IMR-90 (cell line): ENCODE results near the gene ZEB2. TPM values are rescaled to one million over a fixed set of nuclear protein-coding genes. Genes with fewer than 3 reads are reported as not detected.

Experiments
- ATAC-seq: fragments of 200-7000 bp; cut with Tn5 transposase; 2 replicates; pipeline ENCODE4 v1.9.1; 2020; ENCODE audit warnings: low read depth, mild to moderate bottlenecking, moderate library complexity
- BruUV-seq: library from RNA; stranded (reverse); fragments of 400-500 nt; replicated peaks from 2 replicates; lab custom pipeline; 2021; lab: Mats Ljungman, UMichigan
- CTCF ChIA-PET: fragments of 300-600 bp; formaldehyde crosslinking; extraction: SDS; loops from one replicate; lab custom pipeline; 2021; ENCODE audit warnings: antibody characterized with exemption; lab: Yijun Ruan, JAX
- POLR2A ChIA-PET: fragments of 300-600 bp; sonication (Branson Sonifier 250); formaldehyde crosslinking; loops from one replicate; lab custom pipeline; 2022; ENCODE audit warnings: antibody characterized with exemption; ENCODE audit not compliant: unreplicated experiment; lab: Charles Lee
- DNase-seq: peaks from one replicate; pipeline ENCODE4 v3.0.0; 2013
- H2AFZ ChIP-seq: replicated peaks from 2 replicates; pipeline ENCODE3; 2013; ENCODE audit warnings: low read length, mild to moderate bottlenecking; ENCODE audit not compliant: poor library complexity
- H2AK5ac ChIP-seq: 2 replicates; pipeline ENCODE4 v1.6.1; 2013; ENCODE audit warnings: low read depth, low read length, inconsistent platforms
- H2AK9ac ChIP-seq: replicated peaks from 2 replicates; pipeline ENCODE3; 2013; ENCODE audit warnings: mild to moderate bottlenecking, low read depth, low read length, moderate library complexity; ENCODE audit not compliant: poor library complexity
- H2BK120ac ChIP-seq: 2 replicates; pipeline ENCODE4 v1.6.1; 2013; ENCODE audit warnings: low read depth, low read length, inconsistent platforms
- H2BK15ac ChIP-seq: 3 replicates; pipeline ENCODE4 v1.6.1; 2013; ENCODE audit warnings: low read depth, low read length, inconsistent platforms
- H2BK20ac ChIP-seq: 2 replicates; pipeline ENCODE4 v1.6.1; 2013; ENCODE audit warnings: low read depth, mild to moderate bottlenecking, inconsistent platforms, low read length, moderate library complexity
- H2BK5ac ChIP-seq: 2 replicates; pipeline ENCODE4 v1.6.1; 2013; ENCODE audit warnings: mild to moderate bottlenecking, low read depth, low read length, inconsistent platforms; ENCODE audit not compliant: poor library complexity, severe bottlenecking
- H3K14ac ChIP-seq: replicated peaks from 2 replicates; pipeline ENCODE4 v1.6.1; 2013; ENCODE audit warnings: low read depth, low read length, inconsistent platforms
- H3K18ac ChIP-seq: 2 replicates; pipeline ENCODE4 v1.6.1; 2013; ENCODE audit warnings: low read depth, low read length, control low read depth
- H3K23ac ChIP-seq: 2 replicates; pipeline ENCODE4 v1.6.1; 2013; ENCODE audit warnings: low read depth, low read length, inconsistent platforms
- H3K27ac ChIP-seq: 2 replicates; pipeline ENCODE4 v1.5.1; 2013; ENCODE audit warnings: mild to moderate bottlenecking, control low read depth, low read length; ENCODE audit not compliant: insufficient read depth
- H3K27me3 ChIP-seq: 2 replicates; pipeline ENCODE4 v1.6.1; 2013; ENCODE audit warnings: low read length; ENCODE audit not compliant: control insufficient read depth, insufficient read depth
- H3K36me3 ChIP-seq: 2 replicates; pipeline ENCODE4 v1.6.1; 2013; ENCODE audit warnings: low read length, mixed read lengths; ENCODE audit not compliant: control insufficient read depth, insufficient read depth
- H3K4ac ChIP-seq: 2 replicates; pipeline ENCODE4 v1.6.1; 2013; ENCODE audit warnings: low read depth, low read length, inconsistent platforms
- H3K4me1 ChIP-seq: 2 replicates; pipeline ENCODE4 v1.6.1; 2013; ENCODE audit warnings: low read length, mixed read lengths; ENCODE audit not compliant: control insufficient read depth, insufficient read depth
- H3K4me2 ChIP-seq: 2 replicates; pipeline ENCODE4 v1.6.1; 2013; ENCODE audit warnings: low read depth, mild to moderate bottlenecking, control low read depth, low read length, moderate library complexity
- H3K4me3 ChIP-seq: 2 replicates; pipeline ENCODE4 v1.5.1; 2013; ENCODE audit warnings: low read depth, mild to moderate bottlenecking, control low read depth, low read length, moderate library complexity; ENCODE audit not compliant: insufficient read depth
- H3K56ac ChIP-seq: 2 replicates; pipeline ENCODE4 v1.6.1; 2013; ENCODE audit warnings: low read length, inconsistent platforms; ENCODE audit not compliant: insufficient read depth; ENCODE audit errors: extremely low read depth
- H3K79me1 ChIP-seq, 2 experiments: 2 replicates each; pipeline ENCODE4 v1.6.1; 2013; ENCODE audit warnings: low read length in 2 of 2, inconsistent platforms in 1 of 2, low read depth in 1 of 2
- H3K9ac ChIP-seq: 2 replicates; pipeline ENCODE4 v1.6.1; 2013; ENCODE audit warnings: low read depth, low read length, control low read depth
- H3K9me1 ChIP-seq: 2 replicates; pipeline ENCODE4 v1.6.1; 2013; ENCODE audit warnings: low read length, inconsistent platforms; ENCODE audit not compliant: insufficient read depth
- H3K9me3 ChIP-seq: 2 replicates; pipeline ENCODE4 v1.6.1; 2013; ENCODE audit warnings: low read length; ENCODE audit not compliant: control insufficient read depth, insufficient read depth
- H4K20me1 ChIP-seq: 2 replicates; pipeline ENCODE4 v1.6.1; 2013; ENCODE audit warnings: low read length, inconsistent platforms; ENCODE audit not compliant: insufficient read depth
- H4K5ac ChIP-seq: 2 replicates; pipeline ENCODE4 v1.6.1; 2013; ENCODE audit warnings: mild to moderate bottlenecking, low read depth, low read length, control low read depth
- H4K8ac ChIP-seq, 2 experiments: 2 replicates each; pipeline ENCODE4 v1.6.1; 2013; ENCODE audit warnings: low read depth in 2 of 2, low read length in 2 of 2, control low read depth in 1 of 2, inconsistent platforms in 1 of 2
- H4K91ac ChIP-seq: 2 replicates; pipeline ENCODE4 v1.6.1; 2013; ENCODE audit warnings: low read depth, low read length, inconsistent platforms; ENCODE audit not compliant: insufficient read depth
- CEBPB ChIP-seq: IDR thresholded peaks from 2 replicates; pipeline ENCODE4 v1.6.1; 2012; ENCODE audit warnings: low read depth, low read length, improper control_type of control experiment
- CHD1 ChIP-seq: IDR thresholded peaks from 2 replicates; pipeline ENCODE4 v1.6.1; 2012; ENCODE audit warnings: low read depth, low read length, improper control_type of control experiment
- CTCF ChIP-seq: conservative IDR thresholded peaks from 2 replicates; pipeline ENCODE4 v1.5.1; 2012; ENCODE audit warnings: mild to moderate bottlenecking, low read depth, low read length, improper control_type of control experiment
- FOS ChIP-seq: fragments of 150-350 bp; IDR thresholded peaks from 2 replicates; pipeline ENCODE4 v1.6.1; 2016; ENCODE audit warnings: low read depth, low read length
- MAFK ChIP-seq: IDR thresholded peaks from 2 replicates; pipeline ENCODE4 v1.6.1; 2012; ENCODE audit warnings: low read depth, low read length, improper control_type of control experiment
- MAZ ChIP-seq: IDR thresholded peaks from 2 replicates; pipeline ENCODE4 v1.6.1; 2012; ENCODE audit warnings: low read depth, mild to moderate bottlenecking, low read length, improper control_type of control experiment, moderate library complexity, borderline replicate concordance
- MXI1 ChIP-seq: IDR thresholded peaks from 2 replicates; pipeline ENCODE4 v1.6.1; 2012; ENCODE audit warnings: low read depth, mild to moderate bottlenecking, low read length, moderate library complexity, borderline replicate concordance
- NFE2L2 ChIP-seq: fragments of 150-350 bp; IDR thresholded peaks from 2 replicates; pipeline ENCODE4 v1.6.1; 2016; ENCODE audit warnings: low read depth, mild to moderate bottlenecking, low read length
- POLR2A ChIP-seq: IDR thresholded peaks from 2 replicates; pipeline ENCODE4 v1.6.1; 2012; ENCODE audit warnings: mild to moderate bottlenecking, low read depth, low read length
- RCOR1 ChIP-seq: IDR thresholded peaks from 2 replicates; pipeline ENCODE4 v1.6.1; 2012; ENCODE audit warnings: mild to moderate bottlenecking, low read length, improper control_type of control experiment; ENCODE audit not compliant: insufficient replicate concordance
- RFX5 ChIP-seq: IDR thresholded peaks from 2 replicates; pipeline ENCODE4 v1.8.0; 2012; ENCODE audit warnings: low read depth, mild to moderate bottlenecking, low read length, moderate library complexity
- SMC3 ChIP-seq: fragments of 150-350 bp; IDR thresholded peaks from 2 replicates; pipeline ENCODE4 v1.6.1; 2016; ENCODE audit warnings: low read depth, mild to moderate bottlenecking, antibody characterized with exemption, low read length, moderate library complexity
- USF2 ChIP-seq: fragments of 150-350 bp; IDR thresholded peaks from 2 replicates; pipeline ENCODE4 v1.6.1; 2017; ENCODE audit warnings: mild to moderate bottlenecking, antibody characterized with exemption, low read length, low read depth
- WGBS, 2 experiments: methylation state at CpG; one replicate each; pipeline versions ENCODE4 v1.1.5 to v1.1.7; 2013; ENCODE audit warnings: missing lambda C conversion rate in 2 of 2; ENCODE audit not compliant: insufficient read length in 1 of 2; ENCODE audit errors: extremely low coverage in 2 of 2; 5-methylcytosine and 5-hydroxymethylcytosine counted together
- dilution Hi-C: fragments of 300-500 bp; cut with HindIII; formaldehyde crosslinking; loops from one replicate; pipeline ENCODE4 v1.14.3; 2018; ENCODE audit warnings: low sequenced_read_pairs; ENCODE audit not compliant: unreplicated experiment
- in situ Hi-C: fragments of 300-500 bp; cut with MboI; formaldehyde crosslinking; loops from 3 replicates; pipeline ENCODE4 v1.14.3; 2019; ENCODE audit warnings: low sequenced_read_pairs, inconsistent platforms, mixed read lengths
- intact Hi-C: fragments of 100-400 bp; cut with micrococcal nuclease; formaldehyde crosslinking; loops from 2 replicates; pipeline ENCODE4 v1.10.0; 2022
- polyA plus RNA-seq, 3 experiments: library from polyadenylated mRNA; depleted of rRNA; stranded (reverse); fragments of >200 nt; gene quantifications; 2 replicates each; pipeline ENCODE4 v1.2.3, GENCODE V29; 2012; ENCODE audit warnings: low replicate concordance in 1 of 3
- total RNA-seq: library from RNA; depleted of rRNA; stranded (reverse); fragments of >200 nt; gene quantifications from 2 replicates; pipeline ENCODE4 v1.2.3, GENCODE V29; 2012
- TF ChIP-seq, protein P1 (sequence below): fragments of 150-350 bp; IDR thresholded peaks from 2 replicates; pipeline ENCODE4 v1.6.1; 2016; ENCODE audit warnings: low read depth, mild to moderate bottlenecking, low read length, moderate library complexity, borderline replicate concordance

ZEB2 gene
- total and polyA plus RNA-seq, 2 of the 4 experiments (the other 2 are of a cell fraction) = 22.4 to 50.9 TPM

- Histone ChIP-seq H3K27ac (peak overlapping the region; percentile 19; the same call in 1 of the 2 replicates), H2BK15ac (peak overlapping the region; percentile 48; the same call in 2 of the 3 replicates), H2AK5ac (peak overlapping the region; percentile 30), H3K9me1 (no peaks in the 10 kb centered on the region), H3K18ac (peak overlapping the region; percentile 90), H3K14ac (peak overlapping the region; percentile 50), H3K56ac (peak overlapping the region; percentile 14; the same call in 1 of the 2 replicates), H4K8ac (peak overlapping the region; percentile 56 to 76), H4K91ac (peak overlapping the region; percentile 21; the same call in 1 of the 2 replicates), H3K9me3 (no peaks in the 10 kb centered on the region), H2BK120ac (peak overlapping the region; percentile 86), H3K9ac (peak overlapping the region; percentile 82), H2AFZ (peak overlapping the region; percentile 89), H4K20me1 (no peaks in the 10 kb centered on the region), H3K4ac (peak overlapping the region; percentile 37), H3K27me3 (no peaks in the 10 kb centered on the region), H4K5ac (peak overlapping the region; percentile 83; the same call in 1 of the 2 replicates), H2AK9ac (peak overlapping the region; percentile 56), H3K4me1 (peaks cover 4% of the 10 kb centered on the region; the same call in 1 of the 2 replicates), H3K79me1 (peaks cover 4 to 9% of the 10 kb centered on the region in 2 experiments; a peak in 3 of 4 replicates), H3K4me3 (peak overlapping the region; percentile 83), H3K36me3 (no peaks in the 10 kb centered on the region), H3K4me2 (peak overlapping the region; percentile 99), H2BK5ac (no peak overlapping the region), H3K23ac (peak overlapping the region; percentile 86), H2BK20ac (peak overlapping the region; percentile 82)
- in situ Hi-C loops = loop anchor here (5.0 to 25.0 kb wide), 3 partner anchors 1011 to 1789 kb away; no protein-coding TSS in a partner anchor
- DNase-seq (no peak), ATAC-seq (no peak)
- no CpG with 5 or more reads among the region's 21 CpGs for WGBS, 2 experiments
- BruUV-seq = no TSS peak
- ChIA-PET POLR2A (no interaction called here), CTCF (interaction anchor here (0.6 to 1.0 kb wide), 2 partner anchors 70 to 420 kb away, joined by 3 to 5 read pairs; no protein-coding TSS in a partner anchor)
- intact Hi-C loops = loop anchor here (1.0 to 10.0 kb wide), 10 partner anchors 74 to 2002 kb away; no protein-coding TSS in a partner anchor
- dilution Hi-C loops = no loop called here
- TF ChIP-seq, protein P1, sequence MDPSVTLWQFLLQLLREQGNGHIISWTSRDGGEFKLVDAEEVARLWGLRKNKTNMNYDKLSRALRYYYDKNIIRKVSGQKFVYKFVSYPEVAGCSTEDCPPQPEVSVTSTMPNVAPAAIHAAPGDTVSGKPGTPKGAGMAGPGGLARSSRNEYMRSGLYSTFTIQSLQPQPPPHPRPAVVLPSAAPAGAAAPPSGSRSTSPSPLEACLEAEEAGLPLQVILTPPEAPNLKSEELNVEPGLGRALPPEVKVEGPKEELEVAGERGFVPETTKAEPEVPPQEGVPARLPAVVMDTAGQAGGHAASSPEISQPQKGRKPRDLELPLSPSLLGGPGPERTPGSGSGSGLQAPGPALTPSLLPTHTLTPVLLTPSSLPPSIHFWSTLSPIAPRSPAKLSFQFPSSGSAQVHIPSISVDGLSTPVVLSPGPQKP = no peak
- TF ChIP-seq MXI1 (no peak), NFE2L2 (no peak), SMC3 (no peak), MAFK (no peak), USF2 (no peak), FOS (no peak), CHD1 (no peak), POLR2A (no peak), CTCF (no peak), RFX5 (no peak), MAZ (no peak), CEBPB (no peak), RCOR1 (no peak)
Measured at GRCh38 chr2:144522897-144523595, 3.1 kb upstream of the ZEB2 start.
